CD4-positive, alpha-beta T cell treated with Interferon alpha-2 for 1 hour (primary cell): ENCODE results near the gene PTH2R.
A peak's percentile ranks its signal among the peaks of the same experiment; 100 is the strongest.
"Not testable (repeated sequence)": the region's sequence is repeated elsewhere in the genome, so short reads cannot be mapped to it uniquely, and the experiment has no call there.

Source experiments
- DNase-seq, 2 donors: peaks; one replicate each; pipeline ENCODE4 v3.0.0-alpha.2; 2020 to 2022

The PTH2R gene

DNA sequence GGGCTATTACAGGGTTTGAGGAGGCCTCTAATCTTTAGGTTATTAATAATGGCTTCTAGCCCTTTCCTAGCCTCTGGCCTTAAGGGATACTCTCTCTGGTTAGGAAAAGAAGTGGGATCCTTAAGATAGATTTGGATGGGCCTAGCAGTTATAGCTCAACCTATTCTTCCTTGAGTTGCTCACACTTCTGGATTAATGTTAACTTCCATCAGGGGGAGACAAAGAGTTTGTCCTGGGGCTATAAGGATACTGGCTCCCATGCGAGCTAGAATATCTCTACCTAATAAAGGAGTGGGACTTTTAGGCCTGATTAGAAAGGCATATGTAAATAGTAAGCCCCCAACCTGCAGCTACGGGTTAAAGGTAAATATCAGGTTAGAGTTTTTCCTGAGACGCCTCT, 14.3 kb upstream of the PTH2R start:
- no peak for DNase-seq

DNA sequence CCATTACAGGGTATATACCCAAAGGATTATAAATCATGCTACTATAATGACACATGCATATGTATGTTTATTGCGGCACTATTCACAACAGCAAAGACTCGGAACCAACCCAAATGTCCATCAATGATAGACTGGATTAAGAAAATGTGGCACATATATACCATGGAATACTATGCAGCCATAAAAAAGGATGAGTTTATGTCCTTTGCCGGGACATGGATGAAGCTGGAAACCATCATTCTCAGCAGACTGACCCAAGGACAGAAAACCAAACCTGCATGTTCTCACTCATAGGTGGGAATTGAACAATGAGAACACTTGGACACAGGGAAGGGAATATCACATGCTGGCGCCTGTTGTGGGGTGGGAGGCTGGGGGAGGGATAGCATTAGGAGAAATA, 9.8 kb upstream of the PTH2R start:
- DNase-seq, result not testable (repeated sequence)

DNA sequence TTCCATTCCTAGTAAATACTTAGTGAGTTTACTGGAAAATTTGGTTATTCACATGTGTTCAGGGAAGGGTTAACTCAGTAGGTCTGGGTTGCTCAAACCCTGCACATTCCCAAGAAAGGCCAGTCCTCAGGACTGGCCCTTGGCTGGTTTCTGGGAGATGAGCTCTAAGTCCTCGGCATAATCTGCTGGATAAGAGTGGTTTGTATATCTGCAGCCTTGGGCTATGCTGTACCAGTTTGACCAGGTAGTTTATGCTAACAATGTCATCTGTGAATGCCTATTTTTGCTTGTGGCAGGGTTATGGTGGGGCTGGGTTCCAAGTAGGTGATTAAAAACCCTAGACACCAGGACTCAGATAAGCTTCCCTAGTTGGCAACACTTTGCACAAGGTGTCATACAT, 7.4 kb upstream of the PTH2R start:
- DNase-seq, result no peak

DNA sequence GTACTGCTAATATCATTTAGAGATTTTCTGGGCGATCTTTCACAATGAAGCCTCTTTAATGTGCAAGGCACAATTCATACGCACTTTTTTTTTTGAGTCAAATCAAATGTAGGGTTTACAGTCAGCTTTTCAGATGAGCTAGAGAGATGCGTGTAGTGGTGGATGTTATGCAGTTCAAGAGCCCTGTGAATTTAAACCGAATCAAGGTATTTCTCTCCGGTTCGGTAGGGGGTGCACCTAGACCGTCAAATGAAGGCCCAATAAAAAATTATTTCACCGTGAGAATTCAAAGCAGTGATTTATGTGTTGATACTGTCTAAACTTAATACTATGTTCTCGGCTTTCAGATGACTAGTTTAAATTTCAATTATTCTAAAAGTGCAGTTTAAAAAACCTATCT, 1.1 kb downstream of the PTH2R start:
- no peak for DNase-seq

DNA sequence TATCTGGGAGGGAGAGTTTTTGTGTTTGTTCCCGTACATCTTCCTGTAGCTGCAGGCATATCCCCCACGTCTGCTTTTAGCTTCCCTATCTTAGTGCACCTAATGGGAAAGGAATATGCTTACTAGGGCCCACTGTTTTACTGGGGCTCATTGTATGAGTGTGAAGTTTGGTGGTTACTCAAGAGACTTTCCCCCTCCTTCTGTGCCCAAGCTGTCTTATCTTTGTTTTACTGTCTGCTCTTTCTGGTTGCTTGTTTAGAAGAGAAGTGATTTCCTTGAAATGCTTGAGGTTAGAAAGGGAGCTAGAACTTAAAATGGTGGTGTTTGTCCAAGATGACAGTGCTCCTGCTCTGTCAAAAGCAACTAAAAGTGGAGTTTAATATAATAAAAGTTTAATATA, 7.3 kb downstream of the PTH2R start:
- no peak for DNase-seq

DNA sequence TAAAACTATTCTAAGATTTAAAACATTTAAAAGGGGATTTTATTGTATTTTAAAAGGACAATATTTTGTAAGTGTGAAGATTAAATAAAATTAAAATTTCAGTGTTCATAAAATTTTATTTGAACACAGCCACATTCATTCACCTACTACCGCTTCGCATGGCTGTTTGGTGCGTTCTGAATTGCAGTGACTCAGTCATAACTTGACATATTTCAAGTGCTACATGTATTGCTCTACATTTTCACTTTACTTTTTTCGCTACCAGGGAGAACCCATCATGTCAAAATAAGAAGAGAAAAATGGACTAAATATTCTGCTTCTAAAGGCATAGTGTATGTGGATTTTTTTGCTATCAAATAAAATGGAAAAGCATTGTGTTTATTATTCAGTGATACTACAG, 8.7 kb downstream of the PTH2R start:
- DNase-seq, result no peak

DNA sequence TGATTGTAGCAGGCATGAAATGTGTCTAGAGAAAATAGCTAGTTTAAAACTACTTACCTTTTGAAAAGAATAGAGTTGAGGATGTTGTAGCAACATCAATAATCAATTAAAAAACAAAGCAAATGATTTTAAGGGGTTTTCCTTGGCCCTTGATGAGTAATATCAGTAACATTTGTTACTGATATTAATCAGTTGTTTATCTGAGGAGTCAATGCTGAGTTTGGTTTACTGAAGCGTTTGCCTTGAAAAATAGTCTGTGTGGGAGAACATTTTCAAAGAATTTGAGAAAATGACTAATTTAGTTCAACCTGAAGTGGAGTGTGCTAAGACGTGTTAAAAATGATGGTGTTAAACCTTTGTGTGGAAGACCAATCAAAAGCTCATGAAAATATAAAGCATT, 9.3 kb downstream of the PTH2R start:
- DNase-seq, result no peak

DNA sequence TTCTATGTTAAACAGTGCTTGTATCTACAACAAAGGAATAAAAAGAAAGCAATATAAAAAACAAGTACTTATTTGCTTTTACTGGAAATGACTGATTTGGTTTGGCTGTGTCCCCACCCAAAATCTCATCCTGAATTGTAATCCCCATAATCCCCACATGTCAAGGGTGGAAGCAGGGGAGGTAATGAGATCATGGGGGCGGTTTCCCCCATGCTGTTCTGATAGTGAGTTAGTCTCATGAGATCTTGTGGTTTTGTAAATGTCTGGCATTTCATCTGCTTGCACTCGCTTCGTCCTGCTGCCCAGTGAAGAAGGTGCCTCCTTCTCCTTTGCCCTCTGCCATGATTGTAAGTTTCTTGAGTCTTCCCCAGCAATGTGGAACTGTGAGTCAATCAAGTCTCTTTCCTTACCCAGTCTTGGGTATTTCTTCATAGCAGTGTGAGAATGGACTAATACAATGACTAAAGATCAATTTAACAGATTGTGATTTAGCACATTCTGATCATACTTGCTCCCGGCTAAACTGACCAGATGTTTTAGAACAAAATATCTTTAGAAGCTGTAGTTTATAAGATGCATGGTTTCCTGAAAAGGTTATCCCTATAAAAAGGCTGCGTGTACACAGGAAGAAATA, 19.9 kb downstream of the PTH2R start:
- no peak for DNase-seq

DNA sequence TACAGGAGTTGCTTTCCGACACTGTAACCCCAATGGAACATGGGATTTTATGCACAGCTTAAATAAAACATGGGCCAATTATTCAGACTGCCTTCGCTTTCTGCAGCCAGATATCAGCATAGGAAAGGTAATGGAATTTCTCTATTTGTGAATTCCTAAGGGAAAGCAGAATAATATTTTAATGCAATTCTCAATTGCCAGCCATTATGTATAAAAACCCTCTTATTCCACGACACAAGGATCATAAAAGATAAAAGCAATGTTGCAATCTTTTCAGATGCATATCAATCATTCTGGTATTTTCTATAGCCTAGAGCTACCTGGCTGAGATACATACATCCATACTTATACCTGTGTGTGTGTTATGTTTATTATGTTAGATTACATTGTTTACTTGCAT, 31.2 kb downstream of the PTH2R start:
- no peak for DNase-seq

DNA sequence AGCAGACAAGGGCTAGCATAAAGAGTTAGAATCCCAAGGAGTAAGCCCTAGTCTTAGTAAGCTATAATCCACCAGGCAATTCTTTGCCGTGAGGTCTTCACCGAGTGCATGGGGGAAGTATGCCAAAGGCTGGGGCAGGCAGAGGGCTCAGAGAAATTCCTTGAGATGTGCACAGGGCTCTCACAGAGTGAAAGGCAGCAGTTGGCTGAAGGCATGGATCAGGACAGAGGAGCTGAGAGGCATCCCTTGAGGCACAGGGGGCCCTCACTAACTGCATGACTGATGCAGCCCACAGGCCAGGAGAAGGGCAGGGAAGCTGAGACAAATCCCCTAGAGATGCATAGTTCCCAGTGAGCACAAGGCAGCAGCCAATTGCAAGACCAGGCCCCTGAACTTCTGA, 34.1 kb downstream of the PTH2R start:
- no peak for DNase-seq

DNA sequence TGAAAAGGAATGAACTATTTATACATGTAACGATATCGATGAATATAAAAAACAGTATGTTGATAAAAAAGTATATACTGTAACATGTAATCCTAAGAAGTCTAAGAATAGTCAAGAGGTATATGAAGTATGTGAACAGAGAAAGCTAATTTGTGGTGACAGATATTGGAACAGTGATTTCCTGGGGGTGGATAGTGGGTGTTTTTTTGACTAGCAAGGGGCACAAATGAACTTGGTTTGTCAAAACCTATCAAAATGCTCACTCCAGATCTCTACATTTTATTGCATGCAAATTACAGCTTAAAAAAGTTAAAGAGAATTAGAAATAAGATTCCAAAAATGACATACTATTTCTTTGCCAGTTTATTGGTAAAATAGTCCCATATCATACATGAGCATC, 35.4 kb downstream of the PTH2R start:
- DNase-seq, result no peak

DNA sequence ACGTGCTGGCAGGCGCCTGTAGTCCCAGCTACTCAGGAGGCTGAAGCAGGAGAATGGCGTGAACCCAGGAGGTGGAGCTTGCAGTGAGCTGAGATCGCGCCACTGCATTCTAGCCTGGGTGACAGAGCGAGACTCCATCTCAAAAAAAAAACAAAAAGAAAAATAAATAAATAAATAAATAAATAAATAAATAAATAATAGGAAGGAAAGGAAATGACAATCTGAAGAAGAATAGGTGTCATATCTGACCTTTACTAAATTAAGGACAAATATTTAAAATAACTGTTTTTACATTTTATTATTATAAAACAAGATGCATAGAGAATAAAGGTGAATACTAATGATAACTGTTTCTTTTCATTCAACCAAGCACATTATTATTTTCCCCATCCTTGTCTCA, 40.9 kb downstream of the PTH2R start:
- not testable (repeated sequence) for DNase-seq

DNA sequence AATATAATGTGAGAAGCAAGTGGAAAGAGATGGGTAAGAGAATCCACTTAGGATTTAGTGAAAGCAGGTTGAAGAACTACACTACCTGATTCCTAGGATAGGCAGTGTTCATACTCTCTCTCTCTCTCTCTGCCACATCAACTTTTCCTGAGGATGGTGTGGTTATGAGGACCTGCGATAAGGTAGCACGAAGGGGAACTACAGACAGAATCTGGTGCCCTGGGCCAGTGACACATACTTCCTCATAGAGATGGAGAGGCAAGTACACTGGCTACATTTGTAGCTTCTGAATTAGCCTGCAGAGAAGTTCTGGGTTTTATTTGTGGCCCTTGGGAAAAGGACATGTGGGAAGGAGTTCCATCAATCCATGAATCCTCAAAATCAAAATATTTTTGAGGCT, 44.5 kb downstream of the PTH2R start:
- no peak for DNase-seq

DNA sequence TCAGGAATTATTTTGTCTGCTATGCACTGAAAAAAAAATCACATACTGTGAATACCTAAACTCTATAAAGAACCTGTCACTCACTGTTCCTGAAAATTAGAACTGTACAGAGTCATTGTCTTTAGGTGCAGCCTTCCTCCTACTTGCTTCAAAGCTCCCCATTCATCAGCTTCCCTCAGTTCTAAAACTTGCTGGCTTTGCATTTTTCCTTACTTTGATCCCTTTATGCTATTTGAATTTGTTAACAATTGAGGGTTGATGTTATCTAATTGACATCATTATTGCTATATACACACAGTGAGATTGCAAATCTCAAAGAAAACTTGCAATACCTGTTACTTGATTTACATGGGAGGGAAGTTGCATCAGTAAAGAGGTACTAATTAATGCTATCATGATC, 48.3 kb downstream of the PTH2R start:
- DNase-seq, result no peak

DNA sequence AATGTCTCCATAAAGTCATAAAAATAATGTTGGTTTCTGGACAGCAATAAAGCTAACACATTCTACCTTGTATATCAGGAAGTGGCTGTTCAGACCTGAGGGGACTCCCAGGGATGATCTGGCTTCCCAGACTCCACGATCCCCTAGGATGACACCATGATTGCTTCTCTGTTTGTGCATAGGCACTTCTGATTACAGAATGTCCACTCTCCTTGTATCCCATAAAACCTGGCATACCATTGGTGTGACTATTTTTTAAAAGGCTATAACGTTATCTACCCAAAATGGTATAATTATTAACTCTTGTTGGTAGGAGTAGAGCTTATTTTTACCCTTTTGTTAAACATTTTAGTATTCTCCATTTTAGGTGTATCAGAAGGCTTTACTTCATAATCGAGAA, 57.1 kb downstream of the PTH2R start:
- no peak for DNase-seq

DNA sequence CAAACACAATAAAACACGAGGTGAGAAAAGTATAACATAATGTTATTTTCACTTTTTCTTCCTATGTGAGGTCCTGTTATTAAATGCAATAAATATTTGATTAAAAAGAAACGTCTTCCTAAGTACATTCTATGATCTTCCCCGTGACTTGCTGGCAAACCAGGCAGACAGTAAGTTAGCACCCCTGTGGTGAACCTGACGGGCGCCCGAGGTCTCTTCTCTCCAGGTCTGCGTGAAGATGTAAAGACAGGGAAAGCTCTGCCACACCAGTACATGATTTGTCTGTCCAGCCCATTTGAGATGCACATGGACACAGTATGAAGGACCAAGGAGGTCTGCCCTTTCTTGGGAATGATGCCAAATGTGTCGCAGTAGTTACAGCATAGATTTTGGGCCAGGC, 57.6 kb downstream of the PTH2R start:
- no peak for DNase-seq

DNA sequence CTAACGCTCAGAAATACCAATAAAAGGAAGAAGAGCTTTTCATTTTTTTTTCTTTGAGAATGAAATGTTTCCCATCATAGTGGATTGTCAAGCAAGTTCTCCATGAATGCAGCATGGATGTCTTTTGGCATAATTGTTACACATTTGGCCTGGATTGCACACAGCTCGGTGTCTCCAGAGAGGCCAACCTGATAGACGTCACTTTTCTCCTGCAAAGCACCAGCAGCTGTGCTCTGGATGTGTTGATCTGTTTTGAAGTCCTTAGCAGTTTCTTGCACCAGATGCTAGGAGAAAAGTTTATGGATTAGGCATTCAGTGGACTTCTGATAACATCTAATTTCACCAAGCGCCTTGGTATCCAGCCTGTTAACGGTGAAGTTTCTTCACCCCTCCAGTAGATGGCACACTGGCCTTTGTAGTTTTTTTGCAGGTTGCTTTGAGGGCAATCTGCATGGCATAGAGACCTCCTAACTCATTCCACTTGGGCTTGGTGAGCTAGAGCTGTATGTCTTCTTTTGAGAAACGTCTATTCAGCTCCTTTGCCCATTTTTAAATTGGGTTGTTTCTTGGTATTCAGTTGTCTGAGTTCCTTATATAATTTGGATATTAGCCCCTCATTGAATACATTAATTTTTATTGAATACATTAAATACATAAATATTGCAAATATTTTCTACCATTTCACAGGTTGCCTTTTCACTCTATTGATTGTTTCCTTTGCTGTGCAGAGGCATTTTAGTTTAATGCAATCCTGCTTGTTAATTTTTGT, 59.7 kb downstream of the PTH2R start:
- DNase-seq, result peak in 1 of 2 donors; percentile 9

DNA sequence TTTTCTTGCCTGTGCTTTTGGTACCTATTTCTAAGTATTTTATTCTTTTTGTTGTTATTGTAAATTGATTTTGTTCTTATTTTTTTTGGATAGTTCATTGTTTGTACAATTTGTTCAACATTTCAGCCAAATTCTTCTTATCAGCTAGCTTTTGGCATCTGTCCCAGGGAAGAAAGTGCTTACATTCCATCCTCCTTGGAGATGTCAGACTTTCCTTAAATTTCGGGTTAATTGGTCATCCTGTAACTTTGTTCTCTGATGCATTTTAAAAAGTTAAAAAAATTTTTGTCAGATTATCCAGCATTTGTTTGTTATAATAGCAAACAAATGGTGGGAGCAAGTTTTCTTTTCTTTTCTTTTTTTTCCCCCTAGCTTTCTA, 60.3 kb downstream of the PTH2R start:
- DNase-seq, result no peak

DNA sequence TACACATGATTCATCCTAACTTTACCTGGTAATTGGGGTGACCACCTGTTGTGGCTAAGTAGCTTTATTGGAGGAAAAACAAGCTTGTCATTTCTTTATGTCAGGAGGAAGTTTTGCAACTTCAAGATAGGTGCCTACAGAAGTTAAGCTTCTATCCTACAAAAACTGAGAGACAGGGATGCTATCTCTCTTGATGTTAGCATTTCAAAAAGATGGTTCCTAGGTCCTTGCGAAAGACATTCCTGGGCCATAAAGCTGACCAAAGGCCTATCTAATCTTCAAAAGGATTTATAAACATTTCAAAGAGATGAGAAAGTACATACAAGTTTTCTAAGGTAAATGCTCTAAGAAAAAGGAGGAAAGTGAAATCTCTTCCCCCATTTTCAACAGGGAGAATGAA, 61.0 kb downstream of the PTH2R start:
- no peak for DNase-seq

DNA sequence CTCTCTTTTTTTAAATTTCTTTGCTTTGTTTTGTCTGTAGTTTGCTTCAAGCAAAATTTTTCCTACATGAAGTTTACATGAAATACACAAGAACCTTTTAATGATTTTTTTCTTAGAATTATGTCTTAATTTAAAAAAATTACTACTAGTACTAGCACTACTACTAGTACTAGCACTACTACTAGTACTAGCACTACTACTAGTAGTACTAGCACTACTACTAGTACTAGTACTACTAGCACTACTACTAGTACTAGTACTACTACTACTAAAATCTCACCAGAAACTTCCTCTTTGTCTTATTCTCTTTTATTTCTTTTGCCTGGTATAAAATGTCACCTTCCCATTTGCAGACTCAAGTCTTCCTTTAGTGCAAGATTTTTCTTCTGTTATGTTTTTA, 71.1 kb downstream of the PTH2R start:
- no peak for DNase-seq

DNA sequence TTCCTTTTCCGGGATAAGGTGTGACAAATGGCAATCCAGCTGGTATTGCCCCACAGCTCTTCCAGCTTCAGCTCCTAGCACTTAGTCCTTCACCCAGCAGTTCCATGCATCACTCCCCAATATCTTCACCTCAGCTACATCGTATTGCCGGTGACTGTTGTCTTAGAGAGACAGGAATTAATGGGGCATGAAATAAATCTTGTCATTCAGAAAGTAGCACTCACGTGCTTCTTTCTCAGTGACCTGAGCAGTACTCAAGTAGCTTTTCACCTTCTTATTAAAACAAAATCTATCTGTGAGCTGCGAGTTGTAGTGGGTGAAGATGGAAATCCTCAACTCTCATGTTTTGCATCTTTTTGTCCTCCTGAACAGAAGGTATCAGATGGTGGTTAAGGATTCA, 72.8 kb downstream of the PTH2R start:
- no peak for DNase-seq

DNA sequence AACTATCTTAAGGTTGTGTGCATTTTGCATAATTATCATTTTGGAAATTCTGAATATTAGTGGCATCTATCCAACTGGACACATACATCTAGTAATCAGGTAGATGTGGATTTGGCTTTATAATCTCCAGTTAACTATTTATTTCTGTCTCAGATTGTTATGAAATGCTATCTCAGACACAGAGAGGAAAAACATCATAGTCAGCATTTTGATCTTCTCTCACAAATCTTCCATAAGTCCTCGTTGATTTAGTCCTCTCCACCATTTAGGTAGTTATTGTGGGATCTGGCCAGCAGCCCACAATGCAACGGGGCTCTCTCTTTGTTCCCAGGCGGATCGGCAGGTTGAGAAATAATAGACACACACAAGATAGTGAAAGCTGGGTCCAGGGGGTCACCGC, 75.4 kb downstream of the PTH2R start:
- DNase-seq, result not testable (repeated sequence)

DNA sequence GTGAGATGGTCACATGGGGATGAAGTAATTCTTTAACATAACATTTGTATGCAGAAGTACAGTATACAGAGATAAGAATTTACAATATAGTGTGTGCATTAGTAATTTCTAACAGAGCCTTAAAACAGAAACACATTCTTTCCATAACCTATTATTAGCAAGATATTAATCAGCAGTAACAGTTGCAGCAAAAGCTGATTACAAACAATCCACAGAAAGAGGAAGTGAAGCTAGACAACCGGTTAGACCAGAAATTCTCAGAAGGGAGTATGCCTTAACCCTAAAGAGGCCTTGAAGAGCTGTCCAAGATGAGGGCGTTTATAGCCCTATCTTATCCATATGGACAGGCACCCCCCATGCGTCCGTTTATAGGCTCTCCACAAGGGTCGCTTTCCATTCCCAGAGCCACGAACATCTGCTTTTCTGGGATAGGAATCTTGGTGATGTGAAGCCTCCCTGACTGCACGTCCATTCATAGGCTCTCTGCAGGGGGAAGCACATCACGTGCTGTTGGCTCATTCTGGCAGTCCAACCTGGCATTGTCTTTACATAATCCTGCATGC, 75.9 kb downstream of the PTH2R start:
- DNase-seq, result not testable (repeated sequence)

DNA sequence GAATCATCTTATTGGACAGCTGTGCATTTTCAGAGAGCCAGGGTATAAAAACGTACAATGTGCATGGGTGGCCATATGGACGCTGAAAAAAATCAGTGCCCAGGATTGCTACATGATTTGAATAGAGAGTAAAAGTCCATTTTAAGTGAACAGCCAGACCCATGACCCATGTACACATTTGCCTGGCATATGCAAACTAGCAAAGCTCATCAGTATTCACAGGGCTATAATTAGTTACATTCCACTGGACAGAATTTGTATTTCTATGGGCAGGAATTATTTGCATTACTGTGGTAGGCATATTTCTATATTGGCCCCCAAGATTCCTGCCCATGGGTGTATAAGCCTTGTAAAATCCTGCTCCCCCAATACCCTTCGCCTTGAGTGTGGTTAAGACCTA, 78.8 kb downstream of the PTH2R start:
- no peak for DNase-seq
